ENCODE data around the gene ASB10. TPM values are rescaled to one million over a fixed set of nuclear protein-coding genes. Genes with fewer than 3 reads are reported as not detected.

The ASB10 gene
- total RNA-seq, 2 experiments from 2014 or later, result not detected

DNA sequence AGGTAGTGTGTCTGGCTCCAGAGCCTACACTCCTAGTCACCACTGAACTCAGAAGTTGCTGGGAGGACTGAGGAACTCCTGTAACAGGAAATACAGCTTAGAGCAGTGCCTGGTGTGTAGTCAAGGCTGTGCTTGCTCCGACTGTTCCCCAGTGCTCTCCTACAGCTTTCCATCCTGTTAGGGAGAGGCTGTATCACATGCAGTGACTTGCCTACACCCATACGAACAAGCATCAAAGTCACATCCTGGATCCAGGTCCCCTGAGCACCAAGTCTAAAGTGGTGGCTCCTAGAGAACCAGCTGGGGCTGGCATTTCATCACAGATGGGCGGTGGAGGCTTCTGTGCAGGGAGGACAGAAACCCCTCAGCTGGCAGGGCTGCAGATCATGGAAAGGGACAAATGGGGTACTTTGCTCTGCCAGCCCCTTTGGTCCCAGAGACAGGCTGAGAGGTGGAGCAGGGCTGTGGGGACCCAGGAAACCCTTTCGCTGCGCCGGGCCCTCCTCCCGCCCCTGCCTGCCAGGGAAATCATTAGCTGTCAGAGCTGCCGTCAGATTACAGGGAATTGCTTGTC, 7.7 kb downstream of the ASB10 start:
- Mint-ChIP-seq H3K27me3 (ENCODE audit: low read depth) (peaks cover 7% of the 10 kb centered on the region), H3K9me3 (no peaks in the 10 kb centered on the region), H3K4me3 (no peak overlapping the region), H3K4me1 (ENCODE audit: low read depth) (no peaks in the 10 kb centered on the region), H3K36me3 (ENCODE audit: low read depth) (no peaks in the 10 kb centered on the region), H3K27ac (no peak overlapping the region)
- intact Hi-C loops (cut with micrococcal nuclease), result no loop called here
- CTCF ChIA-PET, result interaction anchor here (0.6 to 0.8 kb wide), 2 partner anchors 10 to 17 kb away, joined by 3 read pairs; no protein-coding TSS in a partner anchor
- DNase-seq, result no peak

DNA sequence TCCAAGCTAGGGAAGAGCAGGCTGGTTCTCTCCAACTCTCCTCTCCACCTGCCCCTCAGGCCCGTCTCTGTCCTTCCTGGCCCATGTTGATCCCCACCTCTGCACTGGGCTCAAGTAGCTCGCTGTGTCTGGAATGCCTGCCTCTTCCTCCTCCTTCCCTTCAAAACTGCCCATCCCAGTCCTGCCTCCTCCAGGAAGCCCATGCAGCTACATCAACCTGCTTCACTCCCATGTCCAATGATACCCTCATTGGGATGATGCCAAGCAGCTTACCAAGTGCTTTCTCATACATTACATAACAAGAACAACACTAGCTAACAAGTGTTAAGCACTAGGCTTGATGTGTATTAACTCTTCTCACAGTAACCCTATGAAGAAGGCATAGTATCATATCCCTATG, 8.2 kb downstream of the ASB10 start:
- H3K27ac Mint-ChIP-seq, result no peak overlapping the region
- DNase-seq, result no peak
- H3K4me1 Mint-ChIP-seq (ENCODE audit: low read depth), result no peaks in the 10 kb centered on the region
- no peaks in the 10 kb centered on the region for H3K9me3 Mint-ChIP-seq
- no peaks in the 10 kb centered on the region for H3K36me3 Mint-ChIP-seq (ENCODE audit: low read depth)
- H3K27me3 Mint-ChIP-seq (ENCODE audit: low read depth), result peaks cover 7% of the 10 kb centered on the region
- CTCF ChIA-PET, result no interaction called here
- intact Hi-C loops (cut with micrococcal nuclease), result no loop called here
- H3K4me3 Mint-ChIP-seq, result no peak overlapping the region

DNA sequence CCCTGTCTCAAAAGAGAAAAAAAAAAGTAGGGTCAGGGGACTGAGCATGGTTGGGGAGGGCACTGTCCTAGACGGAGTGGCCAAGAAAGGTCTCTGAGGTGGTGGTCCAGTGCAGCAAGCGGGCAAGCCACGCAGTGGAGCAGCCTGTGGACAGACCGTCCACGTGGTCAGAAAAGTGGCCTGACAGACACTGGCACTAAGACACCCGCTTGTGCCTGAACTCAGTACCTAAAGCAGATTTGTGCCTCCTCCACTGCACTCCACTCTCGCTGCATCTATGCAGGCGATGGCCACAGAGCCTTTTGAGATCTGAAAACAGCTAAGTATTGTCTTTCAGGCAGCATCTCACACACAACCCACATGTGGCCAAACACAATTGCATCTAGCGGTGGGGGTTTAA, 8.8 kb downstream of the ASB10 start:
- intact Hi-C loops (cut with micrococcal nuclease), result no loop called here
- Mint-ChIP-seq H3K27me3 (ENCODE audit: low read depth) (peaks cover 12% of the 10 kb centered on the region), H3K27ac (no peak overlapping the region), H3K4me3 (no peak overlapping the region), H3K36me3 (ENCODE audit: low read depth) (no peaks in the 10 kb centered on the region), H3K9me3 (no peaks in the 10 kb centered on the region), H3K4me1 (ENCODE audit: low read depth) (no peaks in the 10 kb centered on the region)
- DNase-seq, result no peak
- CTCF ChIA-PET, result interaction anchor here (0.7 to 2.6 kb wide), 2 partner anchors 10 to 85 kb away, joined by 3 to 8 read pairs; partner anchors contain the start of gene GBX1

DNA sequence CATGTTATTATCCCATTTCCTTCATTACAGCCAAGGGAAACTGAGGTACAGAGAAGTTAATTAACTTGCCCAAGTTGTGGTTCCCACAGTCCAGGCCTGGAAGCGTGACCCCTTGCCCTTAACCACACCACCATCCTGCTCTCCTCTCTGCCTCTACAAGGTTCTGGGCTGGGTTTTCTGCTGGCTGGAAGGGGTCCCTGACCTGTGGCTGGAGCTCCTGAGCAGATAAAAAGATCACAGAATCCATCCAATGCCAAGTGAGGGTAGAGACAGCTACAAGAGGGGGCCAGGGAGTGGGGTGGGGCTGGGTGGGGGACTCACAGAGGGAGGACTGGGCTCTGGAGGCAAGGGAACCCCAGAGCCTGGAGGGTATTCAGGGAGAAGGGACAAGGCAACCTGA, 9.7 kb downstream of the ASB10 start:
- CTCF ChIA-PET, result interaction anchor here (0.9 to 2.6 kb wide), 2 partner anchors 10 to 53 kb away, joined by 4 to 8 read pairs; partner anchors contain the start of gene GBX1
- no peak for DNase-seq
- Mint-ChIP-seq H3K27ac (no peak overlapping the region), H3K4me3 (no peak overlapping the region), H3K27me3 (ENCODE audit: low read depth) (peaks cover 20% of the 10 kb centered on the region), H3K9me3 (no peaks in the 10 kb centered on the region), H3K36me3 (ENCODE audit: low read depth) (no peaks in the 10 kb centered on the region), H3K4me1 (ENCODE audit: low read depth) (peaks cover 5% of the 10 kb centered on the region)
- intact Hi-C loops (cut with micrococcal nuclease), result no loop called here

DNA sequence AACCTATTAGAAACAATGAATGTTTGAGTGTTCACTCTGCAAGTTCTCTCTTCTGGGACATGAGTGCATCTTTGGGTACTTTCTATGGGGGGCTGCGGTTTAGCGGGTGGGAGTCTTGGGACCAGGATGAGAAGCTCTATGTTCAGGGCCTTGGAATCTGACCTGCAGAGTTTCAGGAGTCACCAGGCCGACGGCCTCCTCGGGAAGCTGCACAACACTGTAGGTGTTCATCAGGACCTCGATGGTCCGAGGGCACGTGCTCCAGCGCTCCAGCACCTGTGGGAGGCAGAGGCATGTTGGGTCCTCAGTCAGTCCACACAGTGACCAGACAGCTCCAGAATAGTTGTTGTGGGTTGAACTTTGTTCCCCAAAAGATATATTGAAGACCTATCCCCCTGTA, 10.6 kb downstream of the ASB10 start:
- no peaks in the 10 kb centered on the region for H3K9me3 Mint-ChIP-seq
- no peak overlapping the region for H3K4me3 Mint-ChIP-seq
- H3K27ac Mint-ChIP-seq, result no peak overlapping the region
- no peak for DNase-seq
- no peaks in the 10 kb centered on the region for H3K36me3 Mint-ChIP-seq (ENCODE audit: low read depth)
- peaks cover 26% of the 10 kb centered on the region for H3K27me3 Mint-ChIP-seq (ENCODE audit: low read depth)
- CTCF ChIA-PET, result interaction anchor here (0.9 to 2.6 kb wide), 2 partner anchors 9 to 52 kb away, joined by 4 to 8 read pairs; partner anchors contain the start of gene GBX1
- H3K4me1 Mint-ChIP-seq (ENCODE audit: low read depth), result peaks cover 5% of the 10 kb centered on the region
- intact Hi-C loops (cut with micrococcal nuclease), result no loop called here

DNA sequence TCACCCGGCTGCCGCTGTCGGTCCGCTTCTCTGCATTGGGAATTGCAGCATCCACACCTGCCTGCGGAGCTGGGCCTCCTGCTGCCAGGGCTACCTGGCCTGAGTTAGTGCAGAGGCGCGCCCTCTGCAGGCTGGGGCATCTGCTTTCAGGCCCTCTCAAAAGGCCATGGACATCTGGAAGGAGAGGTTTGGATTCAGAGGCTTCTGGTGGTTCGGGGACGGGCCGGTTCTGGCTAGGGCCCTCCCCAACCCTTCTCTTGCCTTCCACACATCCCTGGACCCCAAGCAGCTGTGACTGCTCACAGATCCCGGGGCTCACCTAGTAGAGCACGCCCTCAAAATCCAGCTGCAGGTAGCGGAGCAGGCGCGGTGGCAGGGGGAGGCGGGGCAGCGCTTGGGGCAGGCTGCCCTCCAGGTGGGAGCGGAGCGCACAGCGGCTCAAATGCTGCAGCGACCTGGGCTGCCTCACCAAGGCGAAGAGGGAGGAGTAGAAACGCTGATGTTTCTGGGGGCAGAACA, 11.2 kb downstream of the ASB10 start:
- no peak for DNase-seq
- Mint-ChIP-seq H3K36me3 (ENCODE audit: low read depth) (no peaks in the 10 kb centered on the region), H3K4me1 (ENCODE audit: low read depth) (peaks cover 5% of the 10 kb centered on the region), H3K27ac (no peak overlapping the region), H3K4me3 (no peak overlapping the region), H3K9me3 (no peaks in the 10 kb centered on the region), H3K27me3 (ENCODE audit: low read depth) (peaks cover 30% of the 10 kb centered on the region)
- CTCF ChIA-PET, result interaction anchor here (1.0 to 2.6 kb wide), 2 partner anchors 8 to 31 kb away, joined by 3 to 8 read pairs; partner anchors contain the start of gene GBX1
- intact Hi-C loops (cut with micrococcal nuclease), result no loop called here

DNA sequence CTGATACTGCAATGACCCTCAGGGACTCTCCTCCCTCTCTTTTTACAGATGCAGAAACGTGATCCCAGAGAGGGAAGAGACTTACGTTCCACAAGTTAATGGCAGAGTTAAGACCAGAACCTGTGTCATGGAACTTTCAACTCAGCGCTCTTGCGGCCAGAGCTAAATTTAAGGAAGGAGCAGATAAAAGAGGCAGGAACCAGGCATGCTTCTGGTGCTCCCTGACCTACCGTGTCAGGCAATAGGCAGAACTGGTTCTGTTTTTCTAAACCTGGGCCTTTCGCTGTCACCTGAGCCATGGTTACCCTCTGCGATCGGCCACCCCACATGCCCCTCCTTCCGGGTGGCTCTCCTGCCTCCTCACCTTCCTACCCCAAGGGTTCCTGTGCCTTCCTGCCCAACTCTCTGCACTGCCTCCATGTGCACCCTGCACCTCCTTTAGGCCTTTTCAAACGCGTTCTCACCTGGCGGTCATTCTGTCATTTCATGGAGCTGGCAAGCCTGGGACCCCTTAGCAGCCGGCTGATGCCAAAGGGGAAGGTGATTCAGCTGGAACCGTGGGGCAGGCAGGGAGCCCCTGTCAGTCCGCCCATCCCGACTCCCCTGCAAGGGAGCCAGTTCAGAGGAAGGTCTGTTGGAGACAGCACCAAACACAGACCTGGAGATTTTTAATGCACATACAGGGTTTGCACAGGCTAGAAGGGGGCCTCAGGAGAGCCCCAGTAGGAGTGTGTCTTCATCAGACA, 11.8 kb downstream of the ASB10 start:
- peaks cover 30% of the 10 kb centered on the region for H3K27me3 Mint-ChIP-seq (ENCODE audit: low read depth)
- CTCF ChIA-PET, result interaction anchor here (0.7 to 1.0 kb wide), 3 partner anchors 18 to 40 kb away, joined by 3 read pairs; no protein-coding TSS in a partner anchor
- intact Hi-C loops (cut with micrococcal nuclease), result no loop called here
- no peaks in the 10 kb centered on the region for H3K9me3 Mint-ChIP-seq
- H3K4me3 Mint-ChIP-seq, result no peak overlapping the region
- peaks cover 5% of the 10 kb centered on the region for H3K4me1 Mint-ChIP-seq (ENCODE audit: low read depth)
- no peaks in the 10 kb centered on the region for H3K36me3 Mint-ChIP-seq (ENCODE audit: low read depth)
- H3K27ac Mint-ChIP-seq, result no peak overlapping the region
- DNase-seq, result no peak

DNA sequence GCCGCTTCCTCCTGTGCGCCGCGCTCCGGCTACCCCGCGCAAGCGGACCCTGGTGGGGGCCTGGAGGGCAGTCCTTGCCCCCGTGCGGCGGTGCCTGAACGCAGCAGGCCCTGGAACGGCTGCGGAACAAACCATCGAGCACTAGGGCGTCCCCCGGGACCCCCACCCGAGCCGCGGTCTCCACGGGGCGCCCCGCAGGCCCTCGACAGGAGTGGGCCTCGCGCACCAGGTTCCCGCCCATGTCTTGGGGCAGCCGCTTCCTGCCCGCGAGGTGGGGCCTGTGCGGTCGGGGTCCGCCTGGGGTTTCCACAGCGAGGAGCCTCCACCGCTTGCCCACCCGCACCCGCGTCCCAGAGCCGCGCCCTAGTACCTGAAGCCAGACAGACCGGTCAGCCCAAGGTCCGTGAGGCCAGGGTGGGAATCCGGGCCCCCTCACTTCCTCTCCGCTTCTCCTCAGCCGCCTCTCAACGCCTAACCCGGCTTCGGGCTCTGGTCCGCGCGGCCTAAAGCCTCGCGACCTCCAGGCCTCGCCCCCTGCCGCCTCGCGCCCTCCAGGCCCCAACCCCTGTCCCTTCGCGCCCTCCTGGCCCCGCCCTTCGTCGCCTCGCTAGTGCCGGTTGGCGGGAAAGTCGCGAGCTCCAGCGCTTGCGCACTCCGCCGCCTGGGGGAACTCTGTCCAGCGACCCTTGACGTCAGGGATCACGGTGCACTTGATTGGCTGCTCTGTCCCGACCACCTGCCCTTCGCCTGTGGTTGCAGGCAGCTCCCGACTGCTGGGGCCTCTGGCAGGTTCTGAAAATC, 12.6 kb downstream of the ASB10 start:
- peak; percentile 18 for DNase-seq
- CTCF ChIA-PET, result interaction anchor here (0.7 to 1.0 kb wide), 3 partner anchors 17 to 41 kb away, joined by 3 read pairs; no protein-coding TSS in a partner anchor
- H3K27ac Mint-ChIP-seq, result no peak overlapping the region
- H3K36me3 Mint-ChIP-seq (ENCODE audit: low read depth), result no peaks in the 10 kb centered on the region
- H3K4me1 Mint-ChIP-seq (ENCODE audit: low read depth), result peaks cover 5% of the 10 kb centered on the region
- H3K4me3 Mint-ChIP-seq, result no peak overlapping the region
- intact Hi-C loops (cut with micrococcal nuclease), result no loop called here
- H3K27me3 Mint-ChIP-seq (ENCODE audit: low read depth), result peaks cover 38% of the 10 kb centered on the region
- no peaks in the 10 kb centered on the region for H3K9me3 Mint-ChIP-seq

DNA sequence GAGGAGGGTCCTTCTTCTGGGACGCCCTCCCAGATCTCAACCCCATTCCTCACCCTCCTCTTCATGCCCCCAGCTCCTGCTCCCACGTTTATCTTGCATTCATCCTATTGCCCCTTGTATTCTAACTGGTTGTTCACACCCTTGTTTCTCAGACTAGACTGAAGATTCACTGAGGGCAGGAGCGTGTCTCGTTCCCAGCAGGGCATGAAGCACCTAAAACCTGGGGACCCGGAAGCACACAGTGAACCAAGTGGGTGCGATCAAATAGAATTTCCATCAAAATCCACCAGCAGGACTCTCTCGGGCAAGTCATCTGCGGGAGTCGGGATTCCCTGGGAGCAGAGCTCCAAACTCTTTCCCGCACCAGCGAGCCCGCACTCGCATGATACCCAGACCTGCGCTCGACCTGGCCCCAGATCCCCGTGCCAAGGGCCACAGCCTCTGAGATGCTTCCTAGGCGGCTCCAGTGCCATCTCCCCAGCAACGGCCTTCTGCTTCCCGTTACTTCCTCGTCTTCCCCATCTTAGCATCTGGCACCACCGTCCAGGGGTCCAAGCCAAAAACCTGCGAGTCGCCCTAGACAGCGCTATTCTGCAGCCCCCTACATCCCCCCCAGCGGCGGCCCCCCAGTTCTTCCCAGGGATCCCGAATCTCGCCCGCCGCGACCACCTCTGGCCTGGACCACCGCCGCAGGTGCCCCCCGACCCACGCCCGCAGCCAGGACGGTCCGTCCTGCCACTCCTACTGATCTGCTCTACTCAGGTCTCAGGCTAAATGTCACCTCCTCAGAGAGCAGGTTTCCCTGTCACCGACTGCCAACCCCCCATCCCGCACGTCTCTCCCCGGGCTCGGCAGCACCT, 13.4 kb downstream of the ASB10 start:
- H3K27me3 Mint-ChIP-seq (ENCODE audit: low read depth), result peaks cover 46% of the 10 kb centered on the region

DNA sequence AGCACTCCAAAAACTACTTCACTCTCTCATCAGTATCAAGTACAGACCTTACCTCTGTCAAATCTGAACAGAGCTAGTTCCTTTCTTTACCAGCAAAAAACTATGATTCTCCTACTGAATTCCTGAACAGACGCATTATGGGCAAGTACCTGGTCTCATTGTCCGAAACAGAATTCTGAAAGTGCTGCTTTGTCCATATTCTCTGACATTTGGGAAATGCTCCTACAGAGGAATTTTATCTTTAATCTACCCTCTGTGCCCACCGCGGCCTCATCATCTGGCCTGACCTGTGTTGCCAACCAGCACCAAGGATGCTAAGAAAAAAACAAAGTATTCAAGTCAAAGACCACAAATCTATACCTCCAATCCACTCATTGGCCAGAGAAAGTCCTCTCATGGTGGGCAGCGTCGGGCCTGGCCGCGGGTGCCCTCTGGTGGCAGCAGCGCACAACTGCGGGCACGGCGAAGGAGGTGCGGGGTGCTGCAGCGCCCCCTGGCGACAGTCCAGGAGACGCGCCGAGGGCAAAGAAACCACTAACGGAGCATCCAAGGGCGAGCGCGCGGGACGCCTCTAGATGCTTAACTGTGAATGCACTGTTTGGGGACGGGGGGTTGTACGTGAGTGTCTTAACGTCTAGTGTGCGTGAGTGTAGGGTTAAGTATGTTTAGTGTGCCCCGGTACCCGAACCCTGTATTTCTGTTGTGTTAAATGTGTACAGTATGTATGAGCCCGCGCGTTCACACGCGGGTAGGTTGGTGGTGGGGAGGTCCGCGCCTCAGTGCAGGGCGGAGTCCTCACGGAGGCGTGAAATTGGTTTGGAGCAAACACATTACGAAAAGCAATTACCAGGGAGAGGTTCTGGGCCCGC, 14.5 kb downstream of the ASB10 start:
- peak; percentile 81 for DNase-seq
- Mint-ChIP-seq H3K27ac (no peak overlapping the region), H3K4me3 (no peak overlapping the region), H3K4me1 (ENCODE audit: low read depth) (peaks cover 10% of the 10 kb centered on the region), H3K9me3 (no peaks in the 10 kb centered on the region), H3K27me3 (ENCODE audit: low read depth) (peaks cover 51% of the 10 kb centered on the region), H3K36me3 (ENCODE audit: low read depth) (no peaks in the 10 kb centered on the region)
- CTCF ChIA-PET, result interaction anchor here (0.6 to 1.0 kb wide), 19 partner anchors 10 to 214 kb away, joined by 3 to 7 read pairs (median 4); partner anchors contain the start of gene ABCF2
- intact Hi-C loops (cut with micrococcal nuclease), result loop anchor here (1.0 kb wide), 4 partner anchors 48 to 274 kb away; no protein-coding TSS in a partner anchor

More for the DNA sequence above, 13.4 kb downstream of the ASB10 start:
- no peaks in the 10 kb centered on the region for H3K9me3 Mint-ChIP-seq
- CTCF ChIA-PET, result no interaction called here
- peaks cover 6% of the 10 kb centered on the region for H3K4me1 Mint-ChIP-seq (ENCODE audit: low read depth)
- no peaks in the 10 kb centered on the region for H3K36me3 Mint-ChIP-seq (ENCODE audit: low read depth)
- no peak for DNase-seq
- intact Hi-C loops (cut with micrococcal nuclease), result no loop called here
- H3K27ac Mint-ChIP-seq, result no peak overlapping the region
- no peak overlapping the region for H3K4me3 Mint-ChIP-seq

Measured in activated naive CD4-positive, alpha-beta T cell treated with anti-CD3 and anti-CD28 coated beads for 36 hours (primary cell).